ENCODE results near the gene SLC9A3. TPM values are rescaled to one million over a fixed set of nuclear protein-coding genes. Genes with fewer than 3 reads are reported as not detected.
A peak's percentile ranks its signal among the peaks of the same experiment; 100 is the strongest.

The SLC9A3 gene
- total RNA-seq, 1 experiment from 2014 or later = 2.0 TPM

DNA sequence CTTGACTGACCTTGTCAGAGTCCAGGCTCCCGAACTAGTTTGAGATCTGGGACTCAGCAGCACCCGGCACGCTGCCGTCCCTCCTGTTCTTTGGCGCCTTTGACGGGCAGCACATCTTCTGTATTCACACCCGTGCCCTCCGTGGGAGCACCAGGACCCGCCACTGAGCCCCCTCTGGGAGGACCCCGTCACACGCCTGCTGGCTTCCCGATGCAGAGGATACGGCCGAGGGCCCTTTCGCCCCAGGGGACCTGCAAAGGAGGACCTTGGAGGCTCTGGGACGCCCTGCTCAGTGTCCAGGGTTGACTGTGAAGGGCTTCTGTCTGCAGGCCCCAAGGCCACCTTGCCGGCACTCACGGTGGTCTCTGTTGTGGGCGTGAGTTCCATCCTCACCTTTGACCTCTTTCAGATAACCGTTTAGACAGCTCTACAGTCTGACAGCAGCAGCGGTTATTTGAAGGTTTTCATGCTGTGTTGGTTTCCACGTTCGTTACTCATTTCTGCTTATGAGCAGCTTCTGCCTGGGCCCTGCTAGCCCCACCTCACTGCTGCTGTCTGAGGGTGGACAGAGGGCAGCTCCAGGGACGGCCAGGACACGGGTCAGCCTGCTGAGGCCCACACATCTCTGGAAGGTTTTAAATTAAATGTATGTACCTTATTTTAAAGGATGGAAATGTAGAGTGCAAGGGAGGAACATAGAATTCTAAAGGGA is 93.9 kb downstream of the SLC9A3 start:
- Histone ChIP-seq H3K4me2 (ENCODE audit: low read depth, low read length, poor library complexity, severe bottlenecking) (no peak overlapping the region), H4K20me1 (ENCODE audit: insufficient read depth, low read depth, low read length) (no peaks in the 10 kb centered on the region), H3K27me3 (ENCODE audit: low read length) (no peaks in the 10 kb centered on the region)

DNA sequence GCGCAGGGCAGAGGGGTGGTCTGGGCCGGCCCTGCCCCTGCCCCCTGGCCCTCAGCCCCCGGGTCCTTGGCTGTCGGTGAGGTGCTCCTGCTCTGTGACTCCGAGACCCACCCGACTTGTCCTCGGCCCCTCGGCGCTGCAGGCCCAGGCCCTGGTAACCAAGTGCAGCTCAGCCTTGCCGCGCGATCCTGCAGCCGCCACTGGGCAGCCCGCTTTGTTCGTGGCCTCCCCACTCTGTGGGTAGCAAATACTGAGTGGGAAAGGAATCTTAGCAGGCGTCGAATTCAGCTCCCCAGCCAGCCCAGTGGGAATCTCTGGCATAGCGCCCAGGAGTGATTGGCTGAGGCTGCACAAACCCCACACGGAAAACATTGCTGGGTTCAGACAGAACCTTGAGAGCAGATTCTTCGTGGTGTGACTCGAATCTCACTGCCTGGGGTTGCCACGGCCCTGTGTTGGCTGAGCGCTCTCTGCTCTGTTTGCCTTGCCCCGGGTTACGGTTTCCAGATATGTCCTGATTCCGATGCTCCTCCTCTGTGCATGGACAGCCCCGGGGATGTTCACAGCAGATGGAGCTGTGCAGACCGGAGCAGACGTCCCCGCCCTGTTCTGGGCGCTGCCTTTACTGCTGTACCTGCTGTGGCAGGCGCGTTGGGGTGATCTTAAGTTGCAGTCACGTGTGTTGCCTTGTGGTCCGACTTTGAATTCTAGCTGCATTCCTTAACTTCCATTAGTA is 94.6 kb downstream of the SLC9A3 start:
- no peak for DNase-seq
- Histone ChIP-seq H3K27me3 (ENCODE audit: low read length) (no peaks in the 10 kb centered on the region), H3K27ac (ENCODE audit: low read length) (no peak overlapping the region), H2AFZ (ENCODE audit: low read length) (no peak overlapping the region), H3K36me3 (ENCODE audit: insufficient read depth, low read length) (no peaks in the 10 kb centered on the region), H3K4me3 (ENCODE audit: low read length) (no peak overlapping the region), H4K20me1 (ENCODE audit: insufficient read depth, low read depth, low read length) (no peaks in the 10 kb centered on the region), H3K4me2 (ENCODE audit: low read depth, low read length, poor library complexity, severe bottlenecking) (no peak overlapping the region), H3K9me3 (ENCODE audit: low read length) (no peaks in the 10 kb centered on the region), H3K9me2 (replicated peaks; ENCODE audit: insufficient read depth, low read length) (no peaks in the 10 kb centered on the region), H3K79me2 (ENCODE audit: low read length) (no peaks in the 10 kb centered on the region), H3K9ac (ENCODE audit: low read length) (no peak overlapping the region), H3K4me1 (ENCODE audit: low read length) (peaks cover 4% of the 10 kb centered on the region)

More for the DNA sequence above, 93.9 kb downstream of the SLC9A3 start:
- H3K4me1 ChIP-seq (ENCODE audit: low read length) = no peaks in the 10 kb centered on the region
- no peaks in the 10 kb centered on the region for H3K9me2 ChIP-seq (replicated peaks; ENCODE audit: insufficient read depth, low read length)
- DNase-seq = no peak
- H3K79me2 ChIP-seq (ENCODE audit: low read length) = no peaks in the 10 kb centered on the region
- no peak overlapping the region for H3K27ac ChIP-seq (ENCODE audit: low read length)
- H3K9ac ChIP-seq (ENCODE audit: low read length) = no peak overlapping the region; the same call in 1 of the 2 replicates
- no peaks in the 10 kb centered on the region for H3K36me3 ChIP-seq (ENCODE audit: insufficient read depth, low read length)
- H3K4me3 ChIP-seq (ENCODE audit: low read length) = no peak overlapping the region
- no peak overlapping the region for H2AFZ ChIP-seq (ENCODE audit: low read length)
- no peaks in the 10 kb centered on the region for H3K9me3 ChIP-seq (ENCODE audit: low read length)

DNA sequence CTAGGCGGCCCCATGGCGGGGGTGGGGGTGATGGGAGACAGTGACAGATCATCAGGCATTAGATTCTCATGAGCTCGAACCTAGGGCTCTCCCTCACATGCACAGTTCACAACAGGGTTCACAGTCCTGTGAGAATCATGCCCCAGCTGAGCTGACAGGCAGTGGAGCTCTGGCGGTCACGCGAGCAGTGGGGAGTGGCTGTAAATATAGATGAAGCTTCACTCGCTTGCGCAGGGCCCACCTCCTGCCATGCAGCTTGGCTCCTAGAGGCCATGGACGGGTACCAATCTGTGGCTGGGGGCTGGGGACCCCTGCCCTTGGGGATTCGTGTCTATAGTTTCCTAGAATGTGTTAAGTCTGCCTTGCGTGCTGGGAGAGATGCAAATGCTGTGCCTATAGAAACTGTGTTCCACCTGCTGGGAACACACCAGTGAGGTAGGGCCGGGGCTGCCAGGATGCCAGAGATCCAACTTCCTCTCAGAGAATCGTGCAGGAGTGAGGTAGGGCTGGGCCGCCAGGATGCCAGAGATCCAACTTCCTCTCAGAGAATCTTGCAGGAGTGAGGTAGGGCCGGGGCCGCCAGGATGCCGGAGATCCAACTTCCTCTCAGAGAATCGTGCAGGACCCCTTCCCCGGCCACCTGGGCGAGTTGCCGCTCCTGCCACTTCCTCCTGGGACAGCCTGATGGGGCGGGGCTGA is 95.3 kb downstream of the SLC9A3 start:
- Histone ChIP-seq H3K27ac (ENCODE audit: low read length) (no peak overlapping the region), H3K36me3 (ENCODE audit: insufficient read depth, low read length) (no peaks in the 10 kb centered on the region), H3K4me3 (ENCODE audit: low read length) (no peak overlapping the region), H3K9me2 (replicated peaks; ENCODE audit: insufficient read depth, low read length) (no peaks in the 10 kb centered on the region), H3K9me3 (ENCODE audit: low read length) (no peaks in the 10 kb centered on the region), H3K4me2 (ENCODE audit: low read depth, low read length, poor library complexity, severe bottlenecking) (no peak overlapping the region), H3K4me1 (ENCODE audit: low read length) (peaks cover 9% of the 10 kb centered on the region), H3K9ac (ENCODE audit: low read length) (no peak overlapping the region), H3K79me2 (ENCODE audit: low read length) (no peaks in the 10 kb centered on the region), H2AFZ (ENCODE audit: low read length) (no peak overlapping the region), H3K27me3 (ENCODE audit: low read length) (no peaks in the 10 kb centered on the region), H4K20me1 (ENCODE audit: insufficient read depth, low read depth, low read length) (no peaks in the 10 kb centered on the region)
- no peak for DNase-seq

DNA sequence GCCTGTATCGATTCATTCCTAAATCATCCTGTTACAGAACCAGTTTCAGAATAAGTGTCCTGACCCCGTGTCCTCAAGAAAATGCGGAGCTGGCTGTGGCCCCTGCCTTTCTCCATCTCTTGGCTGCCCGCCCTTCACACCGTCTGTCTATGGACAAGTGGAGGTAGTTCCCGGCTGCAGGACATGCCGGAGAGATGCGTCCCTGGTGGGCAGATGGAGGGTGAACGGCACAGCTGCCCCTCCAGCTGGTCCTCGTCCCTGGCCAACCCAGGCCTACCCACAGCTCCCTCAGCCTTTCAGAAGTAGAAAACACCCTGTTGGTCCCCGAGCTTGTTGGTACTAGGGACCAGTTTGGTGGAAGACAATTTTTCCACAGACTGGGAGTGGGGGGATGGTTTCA is 96.0 kb downstream of the SLC9A3 start:
- Histone ChIP-seq H3K9me3 (ENCODE audit: low read length) (no peaks in the 10 kb centered on the region), H3K9me2 (replicated peaks; ENCODE audit: insufficient read depth, low read length) (no peaks in the 10 kb centered on the region), H3K9ac (ENCODE audit: low read length) (no peak overlapping the region), H4K20me1 (ENCODE audit: insufficient read depth, low read depth, low read length) (no peaks in the 10 kb centered on the region), H3K79me2 (ENCODE audit: low read length) (no peaks in the 10 kb centered on the region), H3K36me3 (ENCODE audit: insufficient read depth, low read length) (no peaks in the 10 kb centered on the region), H3K4me1 (ENCODE audit: low read length) (peaks cover 9% of the 10 kb centered on the region), H3K27me3 (ENCODE audit: low read length) (no peaks in the 10 kb centered on the region), H3K4me3 (ENCODE audit: low read length) (no peak overlapping the region), H2AFZ (ENCODE audit: low read length) (no peak overlapping the region), H3K27ac (ENCODE audit: low read length) (no peak overlapping the region), H3K4me2 (ENCODE audit: low read depth, low read length, poor library complexity, severe bottlenecking) (no peak overlapping the region)
- no peak for DNase-seq

DNA sequence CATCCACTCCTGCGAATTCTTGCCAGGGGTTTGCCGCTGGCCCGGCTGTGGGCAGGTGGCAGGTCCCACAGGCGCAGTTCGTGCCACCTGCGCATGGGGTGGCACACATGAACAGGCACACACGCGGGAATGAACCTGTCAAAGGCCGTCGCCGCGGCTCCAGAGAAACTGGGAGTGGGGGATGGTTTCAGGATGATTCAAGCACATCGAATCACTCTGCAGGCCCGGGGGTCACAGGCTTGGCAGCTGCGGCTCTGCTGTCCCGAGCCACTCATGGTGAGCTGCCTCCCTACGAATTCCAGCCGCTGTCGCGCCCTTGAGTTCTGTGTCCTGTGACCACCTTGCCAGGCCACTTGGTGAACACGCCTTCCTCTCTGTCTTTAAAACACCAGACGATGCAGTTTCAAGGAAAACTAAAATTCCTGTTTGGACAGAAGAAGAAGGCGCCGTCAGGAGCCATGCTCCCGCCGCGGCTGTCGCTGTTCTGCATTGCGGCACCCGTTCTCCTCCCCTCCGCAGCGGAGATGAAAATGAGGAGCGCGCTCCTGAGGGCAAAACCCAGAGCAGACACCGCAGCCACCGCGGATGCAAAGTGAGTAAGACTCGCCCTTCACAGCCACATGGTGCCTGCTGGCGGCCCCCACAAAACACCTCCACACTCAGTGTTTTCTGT is 96.7 kb downstream of the SLC9A3 start:
- no peaks in the 10 kb centered on the region for H3K9me2 ChIP-seq (replicated peaks; ENCODE audit: insufficient read depth, low read length)
- no peaks in the 10 kb centered on the region for H3K36me3 ChIP-seq (ENCODE audit: insufficient read depth, low read length)
- H2AFZ ChIP-seq (ENCODE audit: low read length) = no peak overlapping the region
- H3K27ac ChIP-seq (ENCODE audit: low read length) = no peak overlapping the region
- H3K79me2 ChIP-seq (ENCODE audit: low read length) = no peaks in the 10 kb centered on the region
- no peak overlapping the region for H3K4me2 ChIP-seq (ENCODE audit: low read depth, low read length, poor library complexity, severe bottlenecking)
- no peak overlapping the region for H3K4me3 ChIP-seq (ENCODE audit: low read length)
- H3K4me1 ChIP-seq (ENCODE audit: low read length) = peaks cover 9% of the 10 kb centered on the region
- H3K27me3 ChIP-seq (ENCODE audit: low read length) = no peaks in the 10 kb centered on the region
- H3K9me3 ChIP-seq (ENCODE audit: low read length) = no peaks in the 10 kb centered on the region
- DNase-seq = no peak
- H3K9ac ChIP-seq (ENCODE audit: low read length) = no peak overlapping the region
- H4K20me1 ChIP-seq (ENCODE audit: insufficient read depth, low read depth, low read length) = no peaks in the 10 kb centered on the region

DNA sequence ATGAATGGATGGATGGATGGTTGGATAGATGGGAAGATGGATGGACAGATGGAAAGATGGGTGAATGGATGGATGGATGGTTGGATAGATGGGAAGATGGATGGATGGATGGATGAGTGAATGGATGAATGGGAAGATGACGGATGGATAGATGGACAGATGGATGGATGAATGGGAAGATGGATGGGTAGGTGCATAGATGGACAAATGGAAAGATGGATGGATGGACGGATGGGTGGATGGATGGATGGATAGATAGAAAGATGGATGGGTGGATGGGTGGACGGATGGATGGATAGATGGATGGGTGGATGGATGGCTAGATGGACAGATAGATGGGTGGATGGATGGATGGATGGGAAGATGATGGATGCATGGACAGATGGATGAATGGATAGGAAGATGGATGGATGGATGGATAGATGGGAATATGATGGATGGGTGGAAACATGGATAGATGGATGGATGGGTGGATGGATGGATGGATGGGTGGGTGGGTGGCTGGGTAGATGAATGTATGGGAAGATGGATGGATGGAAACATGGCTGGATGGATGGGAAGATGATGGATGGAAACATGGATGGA is 97.8 kb downstream of the SLC9A3 start:
- no peaks in the 10 kb centered on the region for H3K79me2 ChIP-seq (ENCODE audit: low read length)
- no peak overlapping the region for H2AFZ ChIP-seq (ENCODE audit: low read length)
- DNase-seq = no peak
- no peak overlapping the region for H3K9ac ChIP-seq (ENCODE audit: low read length)
- no peaks in the 10 kb centered on the region for H3K36me3 ChIP-seq (ENCODE audit: insufficient read depth, low read length)
- no peak overlapping the region for H3K27ac ChIP-seq (ENCODE audit: low read length)
- H3K4me2 ChIP-seq (ENCODE audit: low read depth, low read length, poor library complexity, severe bottlenecking) = no peak overlapping the region
- no peaks in the 10 kb centered on the region for H3K27me3 ChIP-seq (ENCODE audit: low read length)
- H3K4me1 ChIP-seq (ENCODE audit: low read length) = peaks cover 9% of the 10 kb centered on the region
- no peaks in the 10 kb centered on the region for H3K9me3 ChIP-seq (ENCODE audit: low read length)
- H3K4me3 ChIP-seq (ENCODE audit: low read length) = no peak overlapping the region
- no peaks in the 10 kb centered on the region for H4K20me1 ChIP-seq (ENCODE audit: insufficient read depth, low read depth, low read length)
- H3K9me2 ChIP-seq (replicated peaks; ENCODE audit: insufficient read depth, low read length) = no peaks in the 10 kb centered on the region

DNA sequence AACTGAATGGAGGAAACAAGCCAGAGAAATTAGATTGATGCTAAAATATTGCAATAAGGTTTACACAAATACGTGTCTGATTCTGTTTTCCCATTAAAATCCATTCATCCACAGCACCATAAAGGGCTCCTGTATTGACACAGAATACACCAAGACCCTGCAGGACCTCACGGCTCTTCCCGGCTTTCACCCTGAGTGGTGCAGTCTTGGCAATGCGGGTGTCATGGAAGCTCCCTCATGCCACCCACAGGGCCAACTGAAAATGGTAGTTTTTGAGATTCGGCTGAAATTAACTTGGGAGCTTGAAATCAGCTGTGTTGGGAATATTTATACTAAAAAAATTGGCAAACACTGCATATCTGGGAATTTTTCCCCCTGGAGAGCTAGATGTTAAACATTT is 98.5 kb downstream of the SLC9A3 start:
- DNase-seq = peak; percentile 64
- no peaks in the 10 kb centered on the region for H3K27me3 ChIP-seq (ENCODE audit: low read length)

More for the DNA sequence above, 98.5 kb downstream of the SLC9A3 start:
- no peak overlapping the region for H3K4me2 ChIP-seq (ENCODE audit: low read depth, low read length, poor library complexity, severe bottlenecking)
- no peak overlapping the region for H3K9ac ChIP-seq (ENCODE audit: low read length)
- H3K4me3 ChIP-seq (ENCODE audit: low read length) = no peak overlapping the region
- H3K79me2 ChIP-seq (ENCODE audit: low read length) = no peaks in the 10 kb centered on the region
- no peaks in the 10 kb centered on the region for H3K9me3 ChIP-seq (ENCODE audit: low read length)
- H4K20me1 ChIP-seq (ENCODE audit: insufficient read depth, low read depth, low read length) = no peaks in the 10 kb centered on the region
- H3K9me2 ChIP-seq (replicated peaks; ENCODE audit: insufficient read depth, low read length) = no peaks in the 10 kb centered on the region
- H2AFZ ChIP-seq (ENCODE audit: low read length) = no peak overlapping the region
- H3K4me1 ChIP-seq (ENCODE audit: low read length) = peaks cover 9% of the 10 kb centered on the region
- no peak overlapping the region for H3K27ac ChIP-seq (ENCODE audit: low read length)
- no peaks in the 10 kb centered on the region for H3K36me3 ChIP-seq (ENCODE audit: insufficient read depth, low read length)

All from Karpas-422 (cell line).